ENCODE results near the gene RNF217. TPM values are rescaled to one million over a fixed set of nuclear protein-coding genes. Genes with fewer than 3 reads are reported as not detected.

RNF217 gene
- total and polyA plus RNA-seq, 2 of the 8 experiments (the other 6 are each of a cell fraction or from before 2014, with no cell fraction given) = 2.0 to 8.9 TPM

- H3K4me2 ChIP-seq (ENCODE audit: insufficient read depth in 1 of 2, low read depth in 2 of 2, low read length in 2 of 2) = no peak overlapping the region
These were observed 40.1 kb downstream of the RNF217 start for GRCh38 chr6:125002406-125002741.

More at GRCh38 chr6:125002406-125002741, 40.1 kb downstream of the RNF217 start:
- Histone ChIP-seq H4K91ac (replicated peaks; ENCODE audit: insufficient read length, low read length) (no peak overlapping the region), H2BK15ac (ENCODE audit: low read length) (no peak overlapping the region), H3K9ac (replicated peaks in 1 of 4; ENCODE audit: extremely low read depth in 1 of 4, low read depth in 3 of 4, low read length in 3 of 4) (no peak overlapping the region), H3K4me1 (replicated peaks in 1 of 4; ENCODE audit: control insufficient read depth in 3 of 4, insufficient read depth in 4 of 4, low read length in 3 of 4) (peaks cover 0 to 5% (median 1%) of the 10 kb centered on the region in 4 experiments; a peak in 2 of 7 replicates), H2BK5ac (ENCODE audit: low read depth, low read length) (no peak overlapping the region), H3K18ac (ENCODE audit: extremely low read depth, low read length) (no peak overlapping the region), H4K20me1 (replicated peaks in 1 of 2; ENCODE audit: control insufficient read depth in 1 of 2, insufficient read depth in 2 of 2, low read length in 2 of 2) (no peaks in the 10 kb centered on the region), H3K14ac (ENCODE audit: insufficient read length) (no peak overlapping the region), H3K27me3 (replicated peaks in 1 of 4; ENCODE audit: control insufficient read depth in 3 of 4, extremely low read depth in 1 of 4, insufficient read depth in 3 of 4, low read length in 3 of 4) (no peaks in the 10 kb centered on the region), H3K79me2 (ENCODE audit: control insufficient read depth in 1 of 2, insufficient read depth in 2 of 2, low read length in 2 of 2) (no peaks in the 10 kb centered on the region), H3K9me3 (ENCODE audit: insufficient read depth in 2 of 2, low read depth in 1 of 2, low read length in 1 of 2) (no peaks in the 10 kb centered on the region), H3K79me1 (ENCODE audit: low read depth, low read length) (no peaks in the 10 kb centered on the region; the same call in 1 of the 2 replicates), H2BK12ac (ENCODE audit: low read depth, low read length) (no peak overlapping the region), H3K36me3 (ENCODE audit: control insufficient read depth in 2 of 4, insufficient read depth in 4 of 4, low read length in 3 of 4) (no peaks in the 10 kb centered on the region), H3K56ac (replicated peaks; ENCODE audit: insufficient read length, low read depth, low read length) (no peak overlapping the region), H2BK120ac (replicated peaks; ENCODE audit: low read depth, low read length) (no peak overlapping the region), H2AFZ (ENCODE audit: low read length) (no peak overlapping the region), H3K23me2 (ENCODE audit: low read depth, low read length) (no peaks in the 10 kb centered on the region), H3K4ac (replicated peaks; ENCODE audit: insufficient read length, low read depth, low read length) (no peak overlapping the region), H4K8ac (ENCODE audit: extremely low read depth, insufficient read depth, low read length) (no peak overlapping the region), H3K23ac (ENCODE audit: insufficient read length) (no peak overlapping the region), H4K5ac (ENCODE audit: insufficient read length, low read depth, low read length) (no peak overlapping the region), H2BK20ac (ENCODE audit: low read length) (no peak overlapping the region), H3K4me3 (ENCODE audit: extremely low read depth in 1 of 4, insufficient read depth in 2 of 4, low read depth in 3 of 4, low read length in 4 of 4) (no peak overlapping the region), H3K27ac (ENCODE audit: low read depth, low read length) (no peak overlapping the region), H2AK5ac (ENCODE audit: low read depth, low read length) (no peak overlapping the region)
- WGBS, 2 experiments (ENCODE audit: extremely low coverage in 1 of 2, insufficient coverage in 1 of 2, insufficient read length in 1 of 2, insufficient replicate concordance in 2 of 2, low coverage in 1 of 2, low lambda C conversion rate in 2 of 2, missing lambda C conversion rate in 1 of 2) = 86% methylated on average over 8 of the region's 8 CpGs; no CpG with 5 or more reads in 1 of the 2 experiments
- ChIA-PET CTCF (ENCODE audit: partially characterized antibody) (interaction anchor here (1.1 kb wide), 1 partner anchor 18 kb away, joined by 3 read pairs; no protein-coding TSS in a partner anchor), POLR2A (ENCODE audit: partially characterized antibody) (interaction anchor here (1.1 kb wide), 1 partner anchor 39 kb away, joined by 3 read pairs; no protein-coding TSS in a partner anchor)
- DNase-seq (ENCODE audit: low read depth in 1 of 2, low spot score in 2 of 2) (no peak), FAIRE-seq (no peak)
- TF ChIP-seq NANOG (IDR thresholded peaks at IDR 0.05; ENCODE audit: insufficient read depth, low read depth, low read length, poor library complexity, severe bottlenecking) (no peak), CTCF (IDR thresholded peaks at IDR 0.05; ENCODE audit: control extremely low read depth in 1 of 3, insufficient read depth in 1 of 3, low read depth in 1 of 3, low read length in 3 of 3) (no peak), RXRA (IDR thresholded peaks at IDR 0.05; ENCODE audit: insufficient read depth, low read depth, low read length) (no peak), ATF2 (IDR thresholded peaks at IDR 0.05; ENCODE audit: low read length) (no peak), PHF8 (conservative IDR thresholded peaks at IDR 0.05; ENCODE audit: low read depth, low read length) (no peak), CBX5 (IDR thresholded peaks at IDR 0.05; ENCODE audit: low read depth, low read length) (no peak), POU5F1 (IDR thresholded peaks at IDR 0.05; ENCODE audit: low read depth, low read length) (no peak)

All from H1 (cell line).